BJ (cell line): ENCODE results near the gene PRDM11. TPM values are rescaled to one million over a fixed set of nuclear protein-coding genes. Genes with fewer than 3 reads are reported as not detected.

Experiments
- CTCF ChIA-PET: fragments of 350-600 bp; formaldehyde crosslinking; extraction: SDS; loops from one replicate; lab custom pipeline; 2021; ENCODE audit warnings: antibody characterized with exemption, inconsistent platforms; lab: Yijun Ruan, JAX
- POLR2A ChIA-PET: fragments of 300-600 bp; sonication (Branson Sonifier 250); formaldehyde crosslinking; extraction: SDS; loops from one replicate; lab custom pipeline; 2021; ENCODE audit warnings: antibody characterized with exemption; lab: Charles Lee
- DNase-seq: peaks from one replicate; pipeline ENCODE4 v3.0.0-alpha.2; 2011; ENCODE audit warnings: low read depth
- H3K27me3 ChIP-seq: 2 replicates; pipeline ENCODE4 v1.6.0; 2011; ENCODE audit warnings: low read length; ENCODE audit not compliant: control insufficient read depth, insufficient read depth
- H3K36me3 ChIP-seq: 2 replicates; pipeline ENCODE4 v1.5.1; 2011; ENCODE audit warnings: low read length; ENCODE audit not compliant: control insufficient read depth, insufficient read depth
- H3K4me3 ChIP-seq: 2 replicates; pipeline ENCODE4 v1.5.1; 2011; ENCODE audit warnings: low read depth, mild to moderate bottlenecking, control low read depth, low read length
- CTCF ChIP-seq: IDR thresholded peaks from 2 replicates; pipeline ENCODE4 v1.5.1; 2011; ENCODE audit warnings: low read depth, mild to moderate bottlenecking, control low read depth, inconsistent platforms, low read length, moderate library complexity; ENCODE audit not compliant: insufficient read depth
- polyA plus RNA-seq: library from polyadenylated mRNA; depleted of rRNA; stranded (reverse); fragments of >200 nt; gene quantifications from 2 replicates; pipeline ENCODE4 v1.2.3, GENCODE V29; 2011

The PRDM11 gene
- polyA plus RNA-seq, 1 experiment = 5.8 TPM

GRCh38 chr11:45168366-45169130 lies 22.1 kb downstream of the PRDM11 start:
- Histone ChIP-seq H3K27me3 (0 out of 2 replicates have a peak, but pooled peaks cover 2% of the 10 kb centered on the region), H3K4me3 (no peak overlapping the region), H3K36me3 (no peaks in the 10 kb centered on the region)
- no peak for TF ChIP-seq CTCF
- DNase-seq = no peak
- ChIA-PET CTCF (interaction anchor here (1.4 kb wide), 1 partner anchor 28 kb away, joined by 3 read pairs; no protein-coding TSS in a partner anchor), POLR2A (no interaction called here)

GRCh38 chr11:45169310-45170072 lies 23.1 kb downstream of the PRDM11 start:
- no peak for TF ChIP-seq CTCF
- POLR2A ChIA-PET = no interaction called here

GRCh38 chr11:45170484-45170883 lies 24.0 kb downstream of the PRDM11 start:
- no peaks in the 10 kb centered on the region for H3K36me3 ChIP-seq
- ChIA-PET CTCF (interaction anchor here (1.9 kb wide), 1 partner anchor 12 kb away, joined by 7 read pairs; no protein-coding TSS in a partner anchor), POLR2A (no interaction called here)
- H3K27me3 ChIP-seq = 0 out of 2 replicates have a peak, but pooled peaks cover 2% of the 10 kb centered on the region
- TF ChIP-seq CTCF = no peak
- DNase-seq = no peak
- H3K4me3 ChIP-seq = no peak overlapping the region

More at GRCh38 chr11:45169310-45170072, 23.1 kb downstream of the PRDM11 start:
- H3K36me3 ChIP-seq = no peaks in the 10 kb centered on the region
- no peak for DNase-seq
- 0 out of 2 replicates have a peak, but pooled peaks cover 2% of the 10 kb centered on the region for H3K27me3 ChIP-seq
- CTCF ChIA-PET = no interaction called here
- no peak overlapping the region for H3K4me3 ChIP-seq

GRCh38 chr11:45171550-45171949 lies 25.1 kb downstream of the PRDM11 start:
- no peak for DNase-seq
- TF ChIP-seq CTCF = no peak
- ChIA-PET POLR2A (no interaction called here), CTCF (interaction anchor here (0.6 to 1.9 kb wide), 4 partner anchors 11 to 200 kb away, joined by 3 to 7 read pairs (median 4); no protein-coding TSS in a partner anchor)
- no peak overlapping the region for H3K4me3 ChIP-seq
- 0 out of 2 replicates have a peak, but pooled peaks cover 2% of the 10 kb centered on the region for H3K27me3 ChIP-seq
- no peaks in the 10 kb centered on the region for H3K36me3 ChIP-seq

GRCh38 chr11:45173064-45173463 lies 26.6 kb downstream of the PRDM11 start:
- DNase-seq = no peak
- CTCF ChIA-PET = no interaction called here
- no peaks in the 10 kb centered on the region for H3K36me3 ChIP-seq
- H3K27me3 ChIP-seq = 0 out of 2 replicates have a peak, but pooled peaks cover 2% of the 10 kb centered on the region
- no peak overlapping the region for H3K4me3 ChIP-seq
- POLR2A ChIA-PET = interaction anchor here (0.6 kb wide), 1 partner anchor 1152 kb away, joined by 9 read pairs; no protein-coding TSS in a partner anchor
- TF ChIP-seq CTCF = no peak
